ENCODE results near the gene TMEM132C. TPM values are rescaled to one million over a fixed set of nuclear protein-coding genes. Genes with fewer than 3 reads are reported as not detected.

Gene TMEM132C
- total RNA-seq, 2 experiments from 2014 or later, result not detected

DNA sequence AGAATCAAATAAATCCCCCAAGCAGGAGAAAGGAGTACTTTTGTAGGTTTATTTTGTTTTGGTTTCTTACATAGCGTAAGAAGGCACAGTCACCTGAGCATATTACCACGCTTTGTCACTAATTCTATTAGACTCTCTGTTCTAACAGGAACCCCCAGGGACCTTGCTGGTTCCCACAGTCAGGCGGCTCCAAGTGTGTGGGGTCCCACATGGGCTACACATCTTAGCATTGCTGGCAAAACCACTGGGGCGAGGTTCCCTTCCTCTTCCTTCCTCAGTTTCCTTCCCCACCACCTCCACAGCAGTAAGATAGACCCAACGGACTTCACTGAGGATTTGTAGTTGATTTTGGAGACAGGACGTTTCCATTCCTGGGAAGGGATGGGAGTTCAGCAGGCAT lies 49.1 kb downstream of the TMEM132C start:
- intact Hi-C loops (cut with micrococcal nuclease; ENCODE audit: unreplicated experiment), result no loop called here
- no peak for DNase-seq (ENCODE audit: low spot score)
- Histone ChIP-seq H3K4me1 (ENCODE audit: insufficient read depth, low read length, poor library complexity, severe bottlenecking) (no peaks in the 10 kb centered on the region), H3K27ac (ENCODE audit: low read depth, low read length, poor library complexity, severe bottlenecking) (no peak overlapping the region), H3K9me3 (ENCODE audit: low read length) (no peaks in the 10 kb centered on the region), H3K36me3 (ENCODE audit: insufficient read depth, low read length) (no peaks in the 10 kb centered on the region), H4K20me1 (ENCODE audit: insufficient read depth, low read length) (no peaks in the 10 kb centered on the region), H3K4me3 (ENCODE audit: low read depth, low read length, poor library complexity, severe bottlenecking) (no peak overlapping the region), H3K4me2 (ENCODE audit: low read length) (no peak overlapping the region), H3K9me2 (ENCODE audit: insufficient read depth, low read length) (no peaks in the 10 kb centered on the region), H2AFZ (ENCODE audit: low read length) (no peak overlapping the region), H3K79me2 (ENCODE audit: insufficient read depth, low read depth, low read length) (no peaks in the 10 kb centered on the region)
- TF ChIP-seq, protein P1, sequence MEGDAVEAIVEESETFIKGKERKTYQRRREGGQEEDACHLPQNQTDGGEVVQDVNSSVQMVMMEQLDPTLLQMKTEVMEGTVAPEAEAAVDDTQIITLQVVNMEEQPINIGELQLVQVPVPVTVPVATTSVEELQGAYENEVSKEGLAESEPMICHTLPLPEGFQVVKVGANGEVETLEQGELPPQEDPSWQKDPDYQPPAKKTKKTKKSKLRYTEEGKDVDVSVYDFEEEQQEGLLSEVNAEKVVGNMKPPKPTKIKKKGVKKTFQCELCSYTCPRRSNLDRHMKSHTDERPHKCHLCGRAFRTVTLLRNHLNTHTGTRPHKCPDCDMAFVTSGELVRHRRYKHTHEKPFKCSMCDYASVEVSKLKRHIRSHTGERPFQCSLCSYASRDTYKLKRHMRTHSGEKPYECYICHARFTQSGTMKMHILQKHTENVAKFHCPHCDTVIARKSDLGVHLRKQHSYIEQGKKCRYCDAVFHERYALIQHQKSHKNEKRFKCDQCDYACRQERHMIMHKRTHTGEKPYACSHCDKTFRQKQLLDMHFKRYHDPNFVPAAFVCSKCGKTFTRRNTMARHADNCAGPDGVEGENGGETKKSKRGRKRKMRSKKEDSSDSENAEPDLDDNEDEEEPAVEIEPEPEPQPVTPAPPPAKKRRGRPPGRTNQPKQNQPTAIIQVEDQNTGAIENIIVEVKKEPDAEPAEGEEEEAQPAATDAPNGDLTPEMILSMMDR (conservative IDR thresholded peaks at IDR 0.05; ENCODE audit: low read length), result no peak
- TF ChIP-seq EZH2phosphoT487 (IDR thresholded peaks at IDR 0.05; ENCODE audit: borderline replicate concordance, low read depth, low read length), result no peak
- ChIA-PET CTCF (ENCODE audit: unreplicated experiment) (no interaction called here), POLR2A (no interaction called here)
- no TSS peak for BruUV-seq (replicated peaks)

DNA sequence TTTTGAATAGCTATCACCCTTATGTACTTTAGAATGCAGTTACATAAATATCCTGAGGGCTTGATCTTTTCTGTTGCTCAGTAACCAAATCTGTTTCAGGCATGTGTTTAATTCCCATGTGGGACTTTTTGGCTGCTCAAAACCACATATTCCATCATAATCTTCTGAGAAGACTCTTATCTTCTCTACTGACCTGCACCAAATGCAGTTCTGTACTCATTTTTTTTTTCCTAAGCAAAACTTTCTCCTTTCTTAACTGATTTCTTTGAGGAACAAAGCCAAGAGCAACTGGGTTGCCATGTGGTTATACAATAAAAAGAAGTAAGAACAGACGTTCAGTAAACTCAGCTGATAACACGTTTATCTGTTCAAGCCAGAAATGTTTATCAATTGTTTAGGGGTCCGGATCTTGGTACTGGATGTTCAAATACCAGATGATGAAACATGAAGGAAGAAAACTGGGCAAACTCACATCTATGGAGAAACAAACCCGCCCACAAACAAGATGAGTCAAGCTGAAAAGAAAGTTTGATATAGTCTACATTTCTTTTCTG lies 50.1 kb downstream of the TMEM132C start:
- no peak for DNase-seq (ENCODE audit: low spot score)
- TF ChIP-seq, protein P1 (conservative IDR thresholded peaks at IDR 0.05; ENCODE audit: low read length), result no peak
- TF ChIP-seq EZH2phosphoT487 (IDR thresholded peaks at IDR 0.05; ENCODE audit: borderline replicate concordance, low read depth, low read length), result no peak
- no peaks in the 10 kb centered on the region for H3K4me1 ChIP-seq (ENCODE audit: insufficient read depth, low read length, poor library complexity, severe bottlenecking)
- no peaks in the 10 kb centered on the region for H3K36me3 ChIP-seq (ENCODE audit: insufficient read depth, low read length)
- CTCF ChIA-PET (ENCODE audit: unreplicated experiment), result no interaction called here
- intact Hi-C loops (cut with micrococcal nuclease; ENCODE audit: unreplicated experiment), result no loop called here
- no peaks in the 10 kb centered on the region for H4K20me1 ChIP-seq (ENCODE audit: insufficient read depth, low read length)
- no peaks in the 10 kb centered on the region for H3K9me2 ChIP-seq (ENCODE audit: insufficient read depth, low read length)
- no peak overlapping the region for H3K4me3 ChIP-seq (ENCODE audit: low read depth, low read length, poor library complexity, severe bottlenecking)
- H3K27ac ChIP-seq (ENCODE audit: low read depth, low read length, poor library complexity, severe bottlenecking), result no peak overlapping the region
- no peak overlapping the region for H2AFZ ChIP-seq (ENCODE audit: low read length)
- no peaks in the 10 kb centered on the region for H3K79me2 ChIP-seq (ENCODE audit: insufficient read depth, low read depth, low read length)
- no peaks in the 10 kb centered on the region for H3K9me3 ChIP-seq (ENCODE audit: low read length)
- POLR2A ChIA-PET, result interaction anchor here (0.6 kb wide), 1 partner anchor 122 kb away, joined by 3 read pairs; no protein-coding TSS in a partner anchor
- H3K4me2 ChIP-seq (ENCODE audit: low read length), result no peak overlapping the region
- no TSS peak for BruUV-seq (replicated peaks)

DNA sequence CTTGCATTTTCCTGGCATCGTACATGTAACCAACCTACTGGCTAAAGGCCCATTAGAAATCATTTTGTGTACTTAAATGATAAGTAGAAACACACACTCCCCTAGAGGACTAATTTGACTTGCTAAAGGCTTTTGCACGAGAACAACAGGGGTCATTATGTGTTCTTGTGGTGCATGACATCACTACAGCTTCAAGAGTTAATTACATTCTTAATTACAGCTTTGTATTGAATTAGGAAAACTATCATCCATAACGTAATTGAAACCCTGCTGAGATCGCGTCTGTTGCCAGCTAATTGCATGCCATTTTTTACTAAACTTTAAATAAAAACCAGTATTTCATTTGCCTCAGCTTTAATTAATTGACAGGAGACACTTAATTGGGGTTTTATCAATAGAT lies 51.4 kb downstream of the TMEM132C start:
- H3K36me3 ChIP-seq (ENCODE audit: insufficient read depth, low read length), result no peaks in the 10 kb centered on the region
- intact Hi-C loops (cut with micrococcal nuclease; ENCODE audit: unreplicated experiment), result no loop called here
- H3K27ac ChIP-seq (ENCODE audit: low read depth, low read length, poor library complexity, severe bottlenecking), result no peak overlapping the region
- H3K9me3 ChIP-seq (ENCODE audit: low read length), result no peaks in the 10 kb centered on the region
- no peak for DNase-seq (ENCODE audit: low spot score)
- CTCF ChIA-PET (ENCODE audit: unreplicated experiment), result no interaction called here
- no peak overlapping the region for H2AFZ ChIP-seq (ENCODE audit: low read length)
- no peaks in the 10 kb centered on the region for H4K20me1 ChIP-seq (ENCODE audit: insufficient read depth, low read length)
- no TSS peak for BruUV-seq (replicated peaks)
- no peak overlapping the region for H3K4me3 ChIP-seq (ENCODE audit: low read depth, low read length, poor library complexity, severe bottlenecking)
- H3K4me2 ChIP-seq (ENCODE audit: low read length), result no peak overlapping the region
- H3K79me2 ChIP-seq (ENCODE audit: insufficient read depth, low read depth, low read length), result no peaks in the 10 kb centered on the region
- no peaks in the 10 kb centered on the region for H3K9me2 ChIP-seq (ENCODE audit: insufficient read depth, low read length)
- POLR2A ChIA-PET, result no interaction called here
- no peaks in the 10 kb centered on the region for H3K4me1 ChIP-seq (ENCODE audit: insufficient read depth, low read length, poor library complexity, severe bottlenecking)
- TF ChIP-seq EZH2phosphoT487 (IDR thresholded peaks at IDR 0.05; ENCODE audit: borderline replicate concordance, low read depth, low read length), result no peak
- TF ChIP-seq, protein P1 (conservative IDR thresholded peaks at IDR 0.05; ENCODE audit: low read length), result no peak

Data from OCI-LY7 (cell line).